Neural progenitor cell (in vitro differentiated cells): ENCODE data around the gene KDM4B. TPM values are rescaled to one million over a fixed set of nuclear protein-coding genes. Genes with fewer than 3 reads are reported as not detected.
A peak's percentile ranks its signal among the peaks of the same experiment; 100 is the strongest.

Source experiments
- DNase-seq: peaks from one replicate; pipeline ENCODE4 v3.0.0-alpha.2; 2016; ENCODE audit warnings: low spot score
- H2AFZ ChIP-seq: fragments of 200-600 bp; sonication (generic); replicated peaks from 2 replicates; pipeline ENCODE4 v1.6.1; 2016; ENCODE audit warnings: antibody characterized with exemption
- H3F3A ChIP-seq: fragments of 200-600 bp; sonication (generic); 2 replicates; pipeline ENCODE4 v1.6.1; 2016; ENCODE audit warnings: antibody characterized with exemption, low read depth
- H3K27ac ChIP-seq: fragments of 200-600 bp; sonication (generic); 2 replicates; pipeline ENCODE4 v1.5.1; 2016; ENCODE audit warnings: mild to moderate bottlenecking
- H3K27me3 ChIP-seq: fragments of 200-600 bp; sonication (generic); 2 replicates; pipeline ENCODE4 v1.6.1; 2016; ENCODE audit warnings: mild to moderate bottlenecking, moderate library complexity
- H3K36me3 ChIP-seq: fragments of 200-600 bp; sonication (generic); 2 replicates; pipeline ENCODE4 v1.5.1; 2016
- H3K4me1 ChIP-seq: fragments of 200-600 bp; sonication (generic); 2 replicates; pipeline ENCODE4 v1.6.1; 2016; ENCODE audit warnings: mixed run types
- H3K4me2 ChIP-seq: fragments of 200-600 bp; sonication (generic); 2 replicates; pipeline ENCODE4 v1.6.1; 2016
- H3K4me3 ChIP-seq: fragments of 200-600 bp; sonication (generic); 2 replicates; pipeline ENCODE4 v1.5.1; 2016
- H3K79me2 ChIP-seq: fragments of 200-600 bp; sonication (generic); 2 replicates; pipeline ENCODE4 v1.6.1; 2016; ENCODE audit warnings: low read depth
- H3K9ac ChIP-seq: fragments of 200-600 bp; sonication (generic); 2 replicates; pipeline ENCODE4 v1.6.1; 2016
- H3K9me3 ChIP-seq: fragments of 200-600 bp; sonication (generic); 2 replicates; pipeline ENCODE4 v1.5.1; 2016; ENCODE audit warnings: low read depth
- H4K20me1 ChIP-seq: fragments of 200-600 bp; sonication (generic); 2 replicates; pipeline ENCODE4 v1.6.1; 2016; ENCODE audit warnings: low read depth
- H3K27ac Mint-ChIP-seq: 3 replicates; pipeline ENCODE4 v1.8.0; 2021; ENCODE audit warnings: mixed read lengths
- H3K27me3 Mint-ChIP-seq: 2 replicates; pipeline ENCODE4 v1.8.0; 2022; ENCODE audit warnings: low read depth, mild to moderate bottlenecking, inconsistent platforms, moderate library complexity, mixed read lengths; ENCODE audit not compliant: insufficient read depth
- H3K36me3 Mint-ChIP-seq: 3 replicates; pipeline ENCODE4 v1.8.0; 2021; ENCODE audit warnings: mixed read lengths
- H3K4me1 Mint-ChIP-seq: 3 replicates; pipeline ENCODE4 v1.8.0; 2021; ENCODE audit warnings: mixed read lengths
- H3K4me3 Mint-ChIP-seq: 3 replicates; pipeline ENCODE4 v1.8.0; 2021; ENCODE audit warnings: mild to moderate bottlenecking, moderate library complexity, mixed read lengths
- H3K9me3 Mint-ChIP-seq: 3 replicates; pipeline ENCODE4 v1.8.0; 2020; ENCODE audit warnings: mixed read lengths
- EZH2 ChIP-seq: fragments of 200-600 bp; sonication (generic); IDR thresholded peaks from 2 replicates; pipeline ENCODE4 v1.6.1; 2017; ENCODE audit warnings: antibody characterized with exemption, mild to moderate bottlenecking, moderate library complexity
- EZH2phosphoT487 ChIP-seq: fragments of 200-600 bp; sonication (generic); IDR thresholded peaks from 2 replicates; pipeline ENCODE4 v1.6.1; 2017; ENCODE audit warnings: antibody characterized with exemption
- total RNA-seq: library from RNA; depleted of rRNA; stranded (reverse); fragments of >200 nt; gene quantifications from 2 replicates; pipeline ENCODE4 v1.2.3, GENCODE V29; 2015; ENCODE audit warnings: low replicate concordance
- TF ChIP-seq, protein P1 (sequence below): fragments of 200-600 bp; sonication (generic); IDR thresholded peaks from 2 replicates; pipeline ENCODE4 v1.5.1; 2017; ENCODE audit warnings: antibody characterized with exemption, mild to moderate bottlenecking

The KDM4B gene
- total RNA-seq, 1 donor from 2014 or later: 16.0 TPM

- Histone ChIP-seq H3K9me3 (no peaks in the 10 kb centered on the region), H3F3A (no peaks in the 10 kb centered on the region), H2AFZ (no peak overlapping the region), H3K27me3 (no peaks in the 10 kb centered on the region), H3K36me3 (no peaks in the 10 kb centered on the region), H3K9ac (no peak overlapping the region), H3K4me2 (no peak overlapping the region), H4K20me1 (peaks cover 40% of the 10 kb centered on the region), H3K4me1 (peaks cover 5% of the 10 kb centered on the region), H3K27ac (no peak overlapping the region), H3K4me3 (no peak overlapping the region), H3K79me2 (no peaks in the 10 kb centered on the region)
- H3K4me1 Mint-ChIP-seq: peaks cover 20% of the 10 kb centered on the region
- peaks cover 2% of the 10 kb centered on the region for H3K27me3 Mint-ChIP-seq
- TF ChIP-seq EZH2 (no peak), EZH2phosphoT487 (no peak)
- TF ChIP-seq, protein P1, sequence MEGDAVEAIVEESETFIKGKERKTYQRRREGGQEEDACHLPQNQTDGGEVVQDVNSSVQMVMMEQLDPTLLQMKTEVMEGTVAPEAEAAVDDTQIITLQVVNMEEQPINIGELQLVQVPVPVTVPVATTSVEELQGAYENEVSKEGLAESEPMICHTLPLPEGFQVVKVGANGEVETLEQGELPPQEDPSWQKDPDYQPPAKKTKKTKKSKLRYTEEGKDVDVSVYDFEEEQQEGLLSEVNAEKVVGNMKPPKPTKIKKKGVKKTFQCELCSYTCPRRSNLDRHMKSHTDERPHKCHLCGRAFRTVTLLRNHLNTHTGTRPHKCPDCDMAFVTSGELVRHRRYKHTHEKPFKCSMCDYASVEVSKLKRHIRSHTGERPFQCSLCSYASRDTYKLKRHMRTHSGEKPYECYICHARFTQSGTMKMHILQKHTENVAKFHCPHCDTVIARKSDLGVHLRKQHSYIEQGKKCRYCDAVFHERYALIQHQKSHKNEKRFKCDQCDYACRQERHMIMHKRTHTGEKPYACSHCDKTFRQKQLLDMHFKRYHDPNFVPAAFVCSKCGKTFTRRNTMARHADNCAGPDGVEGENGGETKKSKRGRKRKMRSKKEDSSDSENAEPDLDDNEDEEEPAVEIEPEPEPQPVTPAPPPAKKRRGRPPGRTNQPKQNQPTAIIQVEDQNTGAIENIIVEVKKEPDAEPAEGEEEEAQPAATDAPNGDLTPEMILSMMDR: no peak
- H3K9me3 Mint-ChIP-seq: no peaks in the 10 kb centered on the region
- H3K4me3 Mint-ChIP-seq: no peak overlapping the region
- H3K36me3 Mint-ChIP-seq: peaks cover 4% of the 10 kb centered on the region
- no peak overlapping the region for H3K27ac Mint-ChIP-seq
- no peak for DNase-seq
Observed at GRCh38 chr19:5050905-5051304, 82.0 kb downstream of the KDM4B start.

DNA sequence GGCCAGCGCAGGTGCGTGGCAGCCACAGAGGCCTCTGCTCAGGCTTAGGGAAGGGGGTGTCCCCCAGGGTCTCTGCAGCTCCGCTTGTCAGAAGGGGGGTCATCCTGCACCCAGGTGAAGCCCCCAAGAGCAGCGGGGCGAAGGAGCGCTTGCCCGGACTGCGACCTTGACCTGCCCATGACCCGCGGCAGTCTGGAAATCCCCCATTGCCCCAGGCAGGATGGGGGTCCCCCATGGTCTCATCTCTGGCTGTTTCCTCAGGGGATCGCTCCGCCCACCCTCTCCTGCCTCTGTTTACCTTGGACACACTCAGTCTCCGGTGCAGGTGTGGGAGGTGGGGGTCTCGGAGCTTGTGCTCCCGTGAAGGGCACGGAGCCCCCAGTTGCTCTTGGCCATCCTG, 82.7 kb downstream of the KDM4B start:
- Mint-ChIP-seq H3K9me3 (no peaks in the 10 kb centered on the region), H3K4me1 (peaks cover 15% of the 10 kb centered on the region), H3K27ac (no peak overlapping the region), H3K27me3 (peaks cover 2% of the 10 kb centered on the region), H3K4me3 (no peak overlapping the region), H3K36me3 (peaks cover 4% of the 10 kb centered on the region)
- peaks cover 5% of the 10 kb centered on the region for H3K4me1 ChIP-seq
- no peak overlapping the region for H3K9ac ChIP-seq
- no peaks in the 10 kb centered on the region for H3K27me3 ChIP-seq
- no peaks in the 10 kb centered on the region for H3K36me3 ChIP-seq
- H4K20me1 ChIP-seq: peaks cover 33% of the 10 kb centered on the region
- no peak for DNase-seq
- no peaks in the 10 kb centered on the region for H3F3A ChIP-seq
- H3K79me2 ChIP-seq: no peaks in the 10 kb centered on the region
- H3K4me2 ChIP-seq: no peak overlapping the region
- TF ChIP-seq EZH2phosphoT487: no peak
- no peak for TF ChIP-seq EZH2
- TF ChIP-seq, protein P1: no peak
- no peak overlapping the region for H3K4me3 ChIP-seq
- H3K27ac ChIP-seq: no peak overlapping the region
- H3K9me3 ChIP-seq: no peaks in the 10 kb centered on the region
- H2AFZ ChIP-seq: no peak overlapping the region

DNA sequence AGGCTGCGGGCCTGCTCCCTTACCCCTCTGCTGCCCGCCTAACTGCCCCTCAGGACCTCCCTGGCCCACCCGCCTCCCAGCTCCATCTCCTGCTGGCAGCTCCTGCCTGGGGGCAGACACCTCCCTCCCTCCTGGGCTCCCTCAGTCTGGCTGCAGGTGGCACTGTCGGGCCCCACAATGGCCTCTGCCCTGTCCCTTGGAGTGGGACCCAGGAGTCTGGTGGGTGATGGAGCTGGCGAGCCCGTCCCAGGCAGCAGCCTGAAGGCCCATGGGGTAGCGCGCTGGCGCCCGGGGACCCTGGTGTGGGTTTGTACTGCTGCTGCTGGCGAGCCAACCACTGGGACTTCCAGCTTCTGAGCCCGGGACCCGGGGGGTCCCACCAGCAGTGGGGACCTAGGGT, 83.6 kb downstream of the KDM4B start:
- peaks cover 26% of the 10 kb centered on the region for H4K20me1 ChIP-seq
- H3K4me2 ChIP-seq: no peak overlapping the region
- H3K27me3 ChIP-seq: no peaks in the 10 kb centered on the region
- peaks cover 2% of the 10 kb centered on the region for H3K27me3 Mint-ChIP-seq
- H3K4me3 Mint-ChIP-seq: no peak overlapping the region
- no peaks in the 10 kb centered on the region for H3K36me3 ChIP-seq
- H3K9ac ChIP-seq: no peak overlapping the region
- TF ChIP-seq, protein P1: peak; percentile 38
- no peak for TF ChIP-seq EZH2
- no peak overlapping the region for H3K27ac ChIP-seq
- no peak overlapping the region for H3K27ac Mint-ChIP-seq
- DNase-seq: peak; percentile 42
- no peaks in the 10 kb centered on the region for H3K9me3 ChIP-seq
- H3K9me3 Mint-ChIP-seq: no peaks in the 10 kb centered on the region
- H3K4me1 Mint-ChIP-seq: peaks cover 15% of the 10 kb centered on the region
- H3K79me2 ChIP-seq: no peaks in the 10 kb centered on the region
- peaks cover 5% of the 10 kb centered on the region for H3K4me1 ChIP-seq
- H2AFZ ChIP-seq: no peak overlapping the region
- H3K36me3 Mint-ChIP-seq: peaks cover 10% of the 10 kb centered on the region
- no peaks in the 10 kb centered on the region for H3F3A ChIP-seq
- no peak overlapping the region for H3K4me3 ChIP-seq
